SK-N-SH (cell line): ENCODE measurements around the gene GDPD3.

Experiments
- CTCF ChIP-seq: fragments of 200-600 bp; sonication (generic); IDR thresholded peaks from 2 replicates; pipeline ENCODE4 v1.6.1; 2017; ENCODE audit warnings: antibody characterized with exemption, mild to moderate bottlenecking, moderate library complexity
- EP300 ChIP-seq, 2 experiments: IDR thresholded peaks; 2 replicates each; pipeline versions ENCODE4 v1.4.0 to v1.6.1; 2012; ENCODE audit warnings: borderline replicate concordance in 1 of 2, low read depth in 1 of 2, low read length in 1 of 2
- EZH2phosphoT487 ChIP-seq: fragments of 200-600 bp; sonication (generic); IDR thresholded peaks from 2 replicates; pipeline ENCODE4 v1.6.1; 2017; ENCODE audit warnings: low read depth, mixed run types, mild to moderate bottlenecking, antibody characterized with exemption, moderate library complexity, borderline replicate concordance
- GATA2 ChIP-seq: sonication (generic); formaldehyde crosslinking; IDR thresholded peaks from 2 replicates; pipeline ENCODE4 v1.5.0; 2020; ENCODE audit warnings: mild to moderate bottlenecking, missing genetic modification reagents
- JUND ChIP-seq: IDR thresholded peaks from 2 replicates; pipeline ENCODE4 v1.4.0; 2012
- PBX3 ChIP-seq: IDR thresholded peaks from 2 replicates; pipeline ENCODE4; 2012
- TAF1 ChIP-seq: IDR thresholded peaks from 2 replicates; pipeline ENCODE4 v1.6.1; 2012; ENCODE audit warnings: low read depth, mild to moderate bottlenecking, low read length, moderate library complexity, borderline replicate concordance
- TCF12 ChIP-seq: IDR thresholded peaks from 2 replicates; pipeline ENCODE4 v1.4.0; 2012
- USF2 ChIP-seq: fragments of 150-350 bp; IDR thresholded peaks from 2 replicates; pipeline ENCODE4 v1.6.1; 2017; ENCODE audit warnings: antibody characterized with exemption, low read length, low read depth, borderline replicate concordance
- ZBTB33 ChIP-seq: IDR thresholded peaks from 2 replicates; pipeline ENCODE4 v1.4.0; 2012; ENCODE audit warnings: low read depth, borderline replicate concordance

- TF ChIP-seq CTCF (no peak), TCF12 (no peak), USF2 (no peak), EZH2phosphoT487 (no peak), JUND (no peak), EP300 (IDR thresholded peaks at IDR 0.05; ENCODE audit: borderline replicate concordance in 1 of 2, low read depth in 1 of 2, low read length in 1 of 2) (no peak), PBX3 (no peak), ZBTB33 (no peak), GATA2 (CRISPR knock-in tag) (no peak), TAF1 (no peak)
These were observed 6.1 kb upstream of the GDPD3 start for GRCh38 chr16:30119428-30119827.
